Osteocyte (in vitro differentiated cells): ENCODE measurements around the gene MRPL9. TPM values are rescaled to one million over a fixed set of nuclear protein-coding genes. Genes with fewer than 3 reads are reported as not detected.
"Not testable (repeated sequence)": the region's sequence is repeated elsewhere in the genome, so short reads cannot be mapped to it uniquely, and the experiment has no call there.

ENCODE experiments used
- DNase-seq: peaks from one replicate; pipeline ENCODE4 v3.0.0; 2021; ENCODE audit warnings: mixed read lengths; ENCODE audit not compliant: unreplicated experiment; ENCODE audit errors: extremely low spot score
- H3K27ac Mint-ChIP-seq: one replicate; pipeline ENCODE4 v1.8.0; 2021; ENCODE audit warnings: mild to moderate bottlenecking, mixed read lengths; ENCODE audit not compliant: unreplicated experiment
- H3K27me3 Mint-ChIP-seq: one replicate; pipeline ENCODE4 v1.8.0; 2021; ENCODE audit warnings: mixed read lengths; ENCODE audit not compliant: unreplicated experiment
- H3K36me3 Mint-ChIP-seq: one replicate; pipeline ENCODE4 v1.8.0; 2021; ENCODE audit warnings: mixed read lengths; ENCODE audit not compliant: unreplicated experiment
- H3K4me1 Mint-ChIP-seq: one replicate; pipeline ENCODE4 v1.8.0; 2021; ENCODE audit warnings: mixed read lengths; ENCODE audit not compliant: unreplicated experiment
- H3K4me3 Mint-ChIP-seq: one replicate; pipeline ENCODE4 v1.8.0; 2021; ENCODE audit warnings: mild to moderate bottlenecking, moderate library complexity, mixed read lengths; ENCODE audit not compliant: unreplicated experiment
- H3K9me3 Mint-ChIP-seq: one replicate; pipeline ENCODE4 v1.8.0; 2021; ENCODE audit warnings: mixed read lengths; ENCODE audit not compliant: unreplicated experiment
- CTCF ChIP-seq: fragments of 200-600 bp; sonication (generic); IDR thresholded peaks from 2 replicates; pipeline ENCODE4 v1.5.0; 2021; ENCODE audit warnings: antibody characterized with exemption, mild to moderate bottlenecking, moderate library complexity
- total RNA-seq: library from RNA; stranded (reverse); gene quantifications from 2 replicates; pipeline ENCODE4 v1.2.1, GENCODE V29; 2021

MRPL9 gene
- total RNA-seq, 1 donor from 2014 or later, result 67.4 TPM

- Mint-ChIP-seq H3K4me3 (no peak overlapping the region), H3K27ac (no peak overlapping the region), H3K36me3 (no peaks in the 10 kb centered on the region), H3K9me3 (no peaks in the 10 kb centered on the region), H3K27me3 (peaks cover 8% of the 10 kb centered on the region), H3K4me1 (peaks cover 14% of the 10 kb centered on the region)
- no peak for TF ChIP-seq CTCF
- no peak for DNase-seq
Measured at GRCh38 chr1:151787689-151788088, 24.4 kb upstream of the MRPL9 start.

- Mint-ChIP-seq H3K36me3 (peaks cover 2% of the 10 kb centered on the region), H3K4me3 (no peak overlapping the region), H3K27me3 (peaks cover 8% of the 10 kb centered on the region), H3K9me3 (no peaks in the 10 kb centered on the region), H3K4me1 (no peaks in the 10 kb centered on the region), H3K27ac (no peak overlapping the region)
- DNase-seq, result no peak
- TF ChIP-seq CTCF, result no peak
Measured at GRCh38 chr1:151783796-151784195, 20.5 kb upstream of the MRPL9 start.

- no peaks in the 10 kb centered on the region for H3K4me1 Mint-ChIP-seq
- peaks cover 8% of the 10 kb centered on the region for H3K27me3 Mint-ChIP-seq
- H3K36me3 Mint-ChIP-seq, result peaks cover 2% of the 10 kb centered on the region
- H3K4me3 Mint-ChIP-seq, result no peak overlapping the region
- no peak for DNase-seq
- no peak for TF ChIP-seq CTCF
- H3K27ac Mint-ChIP-seq, result no peak overlapping the region
- no peaks in the 10 kb centered on the region for H3K9me3 Mint-ChIP-seq
Measured at GRCh38 chr1:151782741-151783140, 19.4 kb upstream of the MRPL9 start.

GRCh38 chr1:151782026-151782425 lies 18.7 kb upstream of the MRPL9 start:
- not testable (repeated sequence) for H3K4me3 Mint-ChIP-seq, H3K27me3 Mint-ChIP-seq, H3K9me3 Mint-ChIP-seq, H3K27ac Mint-ChIP-seq, H3K36me3 Mint-ChIP-seq, DNase-seq, H3K4me1 Mint-ChIP-seq

GRCh38 chr1:151780736-151781135 lies 17.4 kb upstream of the MRPL9 start:
- H3K9me3 Mint-ChIP-seq, H3K4me1 Mint-ChIP-seq, H3K27ac Mint-ChIP-seq, H3K4me3 Mint-ChIP-seq, H3K27me3 Mint-ChIP-seq, H3K36me3 Mint-ChIP-seq, DNase-seq: not testable (repeated sequence)

GRCh38 chr1:151779852-151780251 lies 16.6 kb upstream of the MRPL9 start:
- Mint-ChIP-seq H3K9me3 (no peaks in the 10 kb centered on the region), H3K27ac (no peak overlapping the region), H3K27me3 (no peaks in the 10 kb centered on the region), H3K36me3 (peaks cover 2% of the 10 kb centered on the region), H3K4me1 (no peaks in the 10 kb centered on the region), H3K4me3 (no peak overlapping the region)
- no peak for DNase-seq
- no peak for TF ChIP-seq CTCF
